ENCODE data around the gene PDIA6. TPM values are rescaled to one million over a fixed set of nuclear protein-coding genes. Genes with fewer than 3 reads are reported as not detected.
"Not testable (repeated sequence)": the region's sequence is repeated elsewhere in the genome, so short reads cannot be mapped to it uniquely, and the experiment has no call there.

PDIA6 gene
- total RNA-seq, 4 donors from 2014 or later, result 86.9 to 146 (median 114) TPM

DNA sequence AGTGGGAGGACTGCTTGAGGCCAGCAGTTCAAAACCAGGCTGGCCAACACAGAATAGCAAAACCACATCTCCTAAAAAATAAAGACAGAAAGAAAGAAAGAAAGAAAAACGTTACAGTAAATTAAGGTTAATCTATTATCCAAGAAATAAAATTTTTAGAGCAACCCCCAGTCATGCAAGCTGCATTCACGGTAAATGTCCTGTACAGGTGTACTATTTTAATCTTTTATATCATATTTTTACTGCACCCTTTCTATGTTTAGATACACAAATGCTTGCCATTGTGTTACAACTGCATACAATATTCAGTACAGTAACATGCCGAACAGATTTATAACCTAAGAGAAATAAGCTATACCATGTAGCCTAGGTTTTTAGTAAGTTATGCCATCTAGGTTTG is 6.0 kb downstream of the PDIA6 start:
- DNase-seq (ENCODE audit: low spot score) (no peak), ATAC-seq (ENCODE audit: low FRiP score) (no peak)
- TF ChIP-seq, protein P1, sequence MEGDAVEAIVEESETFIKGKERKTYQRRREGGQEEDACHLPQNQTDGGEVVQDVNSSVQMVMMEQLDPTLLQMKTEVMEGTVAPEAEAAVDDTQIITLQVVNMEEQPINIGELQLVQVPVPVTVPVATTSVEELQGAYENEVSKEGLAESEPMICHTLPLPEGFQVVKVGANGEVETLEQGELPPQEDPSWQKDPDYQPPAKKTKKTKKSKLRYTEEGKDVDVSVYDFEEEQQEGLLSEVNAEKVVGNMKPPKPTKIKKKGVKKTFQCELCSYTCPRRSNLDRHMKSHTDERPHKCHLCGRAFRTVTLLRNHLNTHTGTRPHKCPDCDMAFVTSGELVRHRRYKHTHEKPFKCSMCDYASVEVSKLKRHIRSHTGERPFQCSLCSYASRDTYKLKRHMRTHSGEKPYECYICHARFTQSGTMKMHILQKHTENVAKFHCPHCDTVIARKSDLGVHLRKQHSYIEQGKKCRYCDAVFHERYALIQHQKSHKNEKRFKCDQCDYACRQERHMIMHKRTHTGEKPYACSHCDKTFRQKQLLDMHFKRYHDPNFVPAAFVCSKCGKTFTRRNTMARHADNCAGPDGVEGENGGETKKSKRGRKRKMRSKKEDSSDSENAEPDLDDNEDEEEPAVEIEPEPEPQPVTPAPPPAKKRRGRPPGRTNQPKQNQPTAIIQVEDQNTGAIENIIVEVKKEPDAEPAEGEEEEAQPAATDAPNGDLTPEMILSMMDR (IDR thresholded peaks at IDR 0.05), result no peak

DNA sequence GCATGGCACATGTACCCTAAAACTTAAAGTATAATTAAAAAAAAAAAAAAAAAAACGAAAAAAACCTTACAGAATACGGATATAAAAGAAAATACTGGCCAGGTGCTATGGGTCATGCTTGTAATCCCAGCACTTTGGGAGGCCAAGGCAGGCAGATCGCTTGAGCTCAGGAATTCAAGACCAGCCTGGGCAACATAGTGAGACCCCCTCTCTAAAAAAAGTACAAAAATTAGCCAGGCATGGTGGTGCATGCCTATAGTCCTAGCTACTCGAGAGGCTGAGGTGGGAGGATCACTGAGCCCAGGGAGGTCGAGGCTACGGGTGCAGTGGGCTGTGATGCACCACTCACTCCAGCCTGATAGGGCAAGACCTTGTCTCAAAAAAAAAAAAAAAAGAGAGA is 6.6 kb downstream of the PDIA6 start:
- not testable (repeated sequence) for ATAC-seq (ENCODE audit: low FRiP score); DNase-seq (ENCODE audit: low spot score)

DNA sequence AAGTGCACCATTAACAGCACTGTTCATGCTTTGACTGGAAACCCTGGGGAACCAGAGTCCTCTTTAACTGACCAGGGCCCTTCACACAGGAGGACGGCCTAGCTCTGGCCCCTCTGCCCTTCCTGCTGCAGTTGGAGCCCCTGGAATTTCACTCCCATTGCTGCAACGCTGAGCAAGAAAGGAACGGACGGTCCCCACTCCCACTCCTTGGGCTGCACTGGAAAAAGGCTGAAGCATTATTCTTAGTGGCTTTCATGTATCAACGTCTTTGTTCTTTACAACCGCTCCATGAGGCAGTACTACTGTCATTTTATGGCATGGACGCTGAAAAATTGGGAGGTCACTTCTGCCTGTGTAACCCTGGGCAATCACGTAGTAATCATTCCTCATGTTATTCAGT is 9.9 kb downstream of the PDIA6 start:
- TF ChIP-seq, protein P1 (IDR thresholded peaks at IDR 0.05), result no peak
- DNase-seq (ENCODE audit: low spot score) (no peak), ATAC-seq (ENCODE audit: low FRiP score) (no peak)

DNA sequence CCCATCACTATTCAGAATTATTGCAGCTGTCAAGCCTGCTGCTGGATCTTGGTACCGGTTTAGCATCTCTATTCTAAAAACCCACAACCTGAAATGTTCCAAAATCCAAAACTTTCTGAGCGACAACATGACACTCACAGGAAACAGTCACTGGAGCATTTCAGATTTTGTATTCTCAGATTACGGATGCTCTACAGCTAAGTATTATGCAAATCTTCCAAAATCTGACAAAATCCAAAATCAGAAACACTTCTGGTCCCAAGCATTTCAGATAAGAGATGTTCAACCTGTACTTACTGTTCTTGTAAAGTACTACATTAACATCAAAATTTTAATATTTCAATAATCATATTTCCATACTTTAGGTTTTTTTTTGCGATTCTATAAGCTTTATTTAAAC is 12.4 kb downstream of the PDIA6 start:
- no peak for ATAC-seq (ENCODE audit: low FRiP score)
- no peak for DNase-seq (ENCODE audit: low spot score)
- TF ChIP-seq, protein P1 (IDR thresholded peaks at IDR 0.05), result no peak

DNA sequence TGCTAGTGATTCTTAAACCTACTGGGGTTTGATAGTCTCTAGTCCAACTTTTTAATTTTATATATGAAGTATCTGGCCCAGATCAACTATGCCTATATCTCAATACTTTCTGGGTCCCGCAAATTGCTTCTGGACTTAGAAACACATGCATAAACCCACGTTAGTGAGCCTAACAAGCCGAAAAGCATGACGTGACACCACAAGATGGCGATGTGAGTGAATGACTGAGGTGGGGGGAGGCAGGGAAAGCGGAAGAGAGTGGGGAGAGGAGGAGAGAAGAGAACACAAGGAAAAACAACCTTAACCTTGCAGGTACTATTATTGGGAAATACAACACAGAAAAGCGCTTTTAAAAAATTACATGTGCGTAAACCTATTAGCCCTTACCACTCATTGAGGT is 13.8 kb downstream of the PDIA6 start:
- ATAC-seq (ENCODE audit: low FRiP score) (no peak), DNase-seq (ENCODE audit: low spot score) (no peak)
- TF ChIP-seq, protein P1 (IDR thresholded peaks at IDR 0.05), result no peak

DNA sequence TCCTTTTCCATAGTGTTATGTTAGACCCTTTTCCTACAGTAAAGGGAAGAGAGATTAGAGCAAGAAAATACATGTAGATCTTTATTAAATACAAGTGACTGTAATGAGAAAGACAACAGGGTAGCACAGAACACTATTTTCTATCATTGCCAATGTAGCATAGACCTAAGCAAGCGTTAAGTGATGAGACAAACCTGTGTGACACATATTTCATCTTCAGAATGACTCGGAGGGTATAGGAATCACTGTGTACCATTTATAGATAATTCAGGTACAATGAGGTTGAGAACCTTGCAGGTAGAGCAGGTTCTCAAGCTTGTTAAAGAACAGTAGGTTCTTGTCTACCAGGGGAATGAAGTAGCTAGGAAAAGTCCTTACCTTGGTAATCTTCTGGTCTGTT is 15.9 kb downstream of the PDIA6 start:
- no peak for DNase-seq (ENCODE audit: low spot score)
- TF ChIP-seq, protein P1 (IDR thresholded peaks at IDR 0.05), result no peak
- ATAC-seq (ENCODE audit: low FRiP score), result no peak

DNA sequence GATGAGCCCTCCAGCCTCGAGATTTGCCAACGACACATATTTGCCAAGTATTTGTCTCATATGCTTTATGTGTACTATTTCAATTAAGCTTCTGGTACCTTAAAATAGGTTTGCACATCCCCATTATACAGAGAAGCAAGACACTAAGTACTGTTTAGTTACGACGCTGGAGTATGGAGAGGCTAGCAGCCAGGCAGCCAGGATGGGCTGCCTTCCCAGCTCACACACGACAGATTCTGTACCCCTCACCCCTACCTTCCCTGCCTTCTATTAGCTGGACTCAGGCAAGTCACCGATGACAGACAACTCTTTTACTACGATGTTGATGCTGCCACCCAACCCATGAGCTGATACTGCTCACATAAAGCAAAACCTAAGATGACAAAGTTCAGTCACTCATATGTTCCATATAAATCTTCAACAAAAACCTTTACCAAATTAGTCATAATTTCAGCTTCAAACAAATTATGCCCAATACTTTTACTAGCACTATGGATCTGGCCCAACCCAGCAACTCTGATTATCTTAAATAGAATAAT is 17.0 kb downstream of the PDIA6 start:
- TF ChIP-seq, protein P1 (IDR thresholded peaks at IDR 0.05), result no peak
- no peak for ATAC-seq (ENCODE audit: low FRiP score)
- no peak for DNase-seq (ENCODE audit: low spot score)

DNA sequence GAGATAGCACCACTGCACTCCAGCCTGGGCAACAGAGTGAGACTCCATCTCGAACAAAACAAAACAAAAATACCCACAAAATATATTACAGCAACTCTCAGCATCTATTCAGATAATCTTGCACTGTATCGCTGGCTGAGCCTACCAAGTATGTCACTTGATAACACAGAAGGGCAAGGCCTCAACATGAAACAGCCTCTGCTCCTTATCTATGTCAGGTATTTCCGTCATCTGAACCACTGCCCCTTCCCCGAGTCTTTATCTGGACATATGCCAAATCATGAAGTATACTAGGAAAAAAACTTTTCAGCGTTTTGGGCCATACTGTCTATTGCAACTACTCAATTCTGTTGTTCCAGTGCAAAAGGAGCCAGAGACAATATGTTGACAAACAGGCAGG is 17.7 kb downstream of the PDIA6 start:
- DNase-seq (ENCODE audit: low spot score) (no peak), ATAC-seq (ENCODE audit: low FRiP score) (no peak)
- TF ChIP-seq, protein P1 (IDR thresholded peaks at IDR 0.05), result no peak
